UCSD-AML1 (cell line): ENCODE measurements around the gene MAGOH.
"Not testable (repeated sequence)": the region's sequence is repeated elsewhere in the genome, so short reads cannot be mapped to it uniquely, and the experiment has no call there.

Source experiments
- DNase-seq: peaks from one replicate; lab custom pipeline; 2025; ENCODE audit not compliant: unreplicated experiment; lab: John Stamatoyannopoulos, UW

MAGOH gene

GRCh38 chr1:53190210-53190611 is 48.1 kb downstream of the MAGOH start:
- DNase-seq: no peak

DNA sequence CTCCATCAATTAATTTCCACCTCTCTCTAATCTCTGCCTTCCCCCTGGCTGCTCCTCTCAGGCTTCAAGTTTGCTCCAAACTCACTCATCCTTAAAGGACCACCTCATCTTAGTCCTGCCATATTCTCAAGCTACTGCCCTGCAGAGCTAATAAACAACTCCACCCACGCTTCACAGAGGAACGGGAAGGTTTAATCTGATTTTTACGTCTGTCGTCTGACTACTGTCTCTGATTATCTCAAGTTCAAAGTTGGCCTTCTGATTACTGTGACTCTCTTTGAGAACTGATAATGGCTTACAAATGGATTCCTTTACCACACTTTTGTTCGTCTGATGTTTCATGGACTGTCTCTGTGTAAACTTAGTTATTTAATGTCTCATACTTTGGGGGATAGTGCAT is 49.3 kb downstream of the MAGOH start:
- DNase-seq: no peak

DNA sequence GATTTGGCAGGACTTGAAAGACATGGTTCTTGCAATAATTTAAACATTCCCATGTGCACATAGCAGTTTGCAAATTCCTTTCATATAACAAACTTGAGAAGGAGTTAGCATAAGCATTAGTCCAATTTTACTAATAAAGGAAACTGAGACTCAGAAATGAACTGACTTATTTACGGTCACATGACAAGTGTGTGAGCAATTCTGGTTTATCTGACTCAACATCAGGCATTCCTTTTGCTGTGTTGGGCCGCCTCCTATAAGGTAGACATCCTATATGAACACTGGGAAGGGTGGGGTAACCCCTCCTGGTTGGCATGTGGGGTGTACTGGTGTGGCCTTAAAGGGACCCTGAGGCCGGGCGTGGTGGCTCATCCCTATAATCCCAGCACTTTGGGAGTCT is 50.2 kb downstream of the MAGOH start:
- DNase-seq: no peak

DNA sequence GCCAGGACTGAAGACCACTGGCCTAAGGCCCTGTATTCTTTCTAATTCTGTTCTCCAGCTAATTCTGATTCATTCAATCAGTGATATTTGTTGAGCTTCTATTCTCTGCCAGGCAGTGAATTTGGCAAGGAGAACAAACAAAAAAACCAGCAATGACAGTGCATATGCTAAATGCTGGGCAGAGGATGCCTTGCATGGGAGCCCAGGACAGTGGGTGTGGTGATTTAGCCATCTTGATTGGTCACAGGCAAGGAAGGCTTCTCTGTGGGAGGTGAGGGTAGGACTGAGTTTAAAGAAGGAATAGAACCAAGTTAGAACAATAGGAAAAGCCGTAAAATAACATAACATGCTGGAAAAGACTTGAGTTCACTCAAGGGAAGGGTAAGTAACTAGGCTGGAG is 50.9 kb downstream of the MAGOH start:
- no peak for DNase-seq

DNA sequence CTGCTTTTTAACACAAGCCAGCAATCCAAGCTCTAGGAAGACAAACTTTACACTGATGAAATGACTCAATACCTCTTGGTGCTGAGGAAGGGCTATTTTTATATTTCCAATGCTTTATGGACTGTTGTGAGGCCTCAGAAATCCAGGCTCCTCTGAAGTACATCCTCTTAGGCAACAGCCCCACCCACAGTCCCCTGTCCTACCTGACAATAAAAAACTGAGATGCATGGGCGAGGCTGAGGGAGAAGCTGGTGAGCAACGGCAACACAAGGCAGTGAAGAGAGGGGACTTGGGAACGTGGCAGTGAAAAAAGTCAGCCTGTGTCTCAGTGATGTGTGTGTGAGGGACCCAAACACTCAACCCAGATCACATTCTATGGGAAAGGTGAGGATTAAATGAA is 51.8 kb downstream of the MAGOH start:
- no peak for DNase-seq

DNA sequence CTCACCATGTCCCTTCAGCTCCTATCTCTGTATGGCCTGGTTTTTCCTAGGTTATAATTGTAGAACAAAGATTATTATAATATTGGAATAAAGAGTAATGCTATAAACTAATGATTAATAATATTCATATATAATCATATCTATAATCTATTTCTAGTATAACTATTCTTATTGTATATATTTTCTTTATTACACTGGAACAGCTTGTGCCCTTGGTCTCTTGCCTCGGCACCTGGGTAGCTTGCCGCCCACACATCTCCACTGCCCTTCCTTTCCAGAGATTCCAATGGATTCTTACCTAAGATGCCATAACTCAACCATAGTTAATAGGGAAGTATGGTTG is 52.4 kb downstream of the MAGOH start:
- not testable (repeated sequence) for DNase-seq

DNA sequence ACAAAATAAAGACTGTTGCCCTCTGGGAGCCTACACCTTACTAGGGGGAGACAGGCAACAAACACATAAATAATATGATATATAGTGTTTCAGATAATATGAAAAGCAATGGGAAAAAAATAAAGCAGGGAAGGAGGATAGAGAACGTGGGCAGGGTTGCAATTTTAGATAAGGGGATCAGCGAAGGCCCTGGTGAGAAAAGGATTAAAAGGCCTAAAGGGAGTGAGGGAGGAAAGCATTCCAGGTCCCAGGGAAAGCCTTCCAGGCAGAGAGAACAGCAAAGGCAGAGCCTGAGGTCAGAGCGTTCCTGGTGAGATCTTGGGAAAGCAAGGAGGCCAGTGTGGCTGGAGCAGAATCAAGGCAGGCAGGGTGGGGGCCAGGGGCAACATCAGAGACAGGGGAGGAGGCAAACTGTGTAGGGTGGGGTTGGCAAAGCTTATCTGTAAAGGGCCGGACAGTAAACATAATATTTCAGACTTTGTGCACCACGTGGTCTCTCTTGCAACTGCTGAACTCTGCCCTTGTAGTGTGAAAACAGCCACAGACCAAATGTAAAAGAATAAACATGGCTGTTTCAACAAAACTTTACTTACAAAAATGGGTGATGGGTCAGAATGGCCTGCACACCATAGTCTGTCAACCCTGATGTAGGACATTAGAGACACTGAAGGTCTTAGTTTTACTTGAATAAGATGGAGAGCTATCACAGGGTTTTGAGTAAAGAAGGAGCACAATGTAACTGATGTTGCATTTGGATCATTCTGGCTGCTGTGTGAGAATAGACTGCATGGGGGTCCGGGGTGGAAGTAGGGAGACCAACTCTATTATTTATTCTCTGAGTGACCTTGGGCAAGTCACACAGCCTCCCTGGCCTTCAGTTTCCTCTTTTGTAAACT is 55.0 kb downstream of the MAGOH start:
- DNase-seq: no peak

- no peak for DNase-seq
Observed at GRCh38 chr1:53182716-53183094, 55.6 kb downstream of the MAGOH start.

DNA sequence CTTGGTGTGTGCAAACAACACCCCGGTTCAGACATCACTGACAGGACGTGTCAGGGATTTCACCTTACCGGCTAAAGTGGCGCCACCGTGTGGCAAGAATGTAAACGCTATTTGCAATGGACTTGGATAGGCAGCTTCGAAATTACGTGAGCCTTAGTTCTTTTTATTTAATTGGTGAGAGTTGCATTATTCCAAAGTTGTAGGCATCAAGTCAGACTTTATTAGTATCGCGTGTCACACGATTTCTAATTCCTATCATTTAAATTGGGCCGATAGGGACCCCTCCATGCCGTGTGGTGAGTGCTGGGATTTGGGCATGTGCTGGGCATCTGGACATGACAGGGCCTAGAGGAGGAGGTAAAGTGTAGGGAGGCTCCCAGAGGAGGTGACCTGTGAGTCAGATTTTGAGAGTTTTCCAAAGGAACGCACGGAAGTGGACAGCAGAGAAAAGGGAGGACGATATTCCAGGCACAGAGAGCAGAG is 56.2 kb downstream of the MAGOH start:
- DNase-seq: peak; percentile 68

DNA sequence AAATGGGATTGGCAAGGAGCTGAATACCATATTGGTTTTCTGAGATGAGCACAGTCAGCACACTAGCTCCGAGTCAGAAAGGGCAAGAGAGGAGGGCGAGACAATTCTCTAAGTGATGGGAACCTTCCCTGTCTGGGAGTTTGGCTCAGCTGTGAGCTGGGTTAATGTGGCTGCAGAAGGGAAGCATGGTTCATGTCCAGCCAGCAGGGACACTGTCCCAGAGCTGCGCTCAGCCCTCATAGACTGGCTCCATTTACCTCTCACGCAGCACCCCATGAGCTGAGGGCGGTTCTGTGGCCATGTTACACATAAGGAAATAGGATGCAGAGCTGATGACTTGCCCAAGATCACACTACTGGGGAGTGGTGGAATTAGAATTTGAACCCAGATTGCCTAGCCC is 57.4 kb downstream of the MAGOH start:
- DNase-seq: no peak

- DNase-seq: no peak
Observed at GRCh38 chr1:53180226-53180625, 58.1 kb downstream of the MAGOH start.
